GM12878 (cell line): ENCODE measurements around the gene CUEDC1.

Experiments used
- EZH2 ChIP-seq: IDR thresholded peaks from 2 replicates; pipeline ENCODE4 v1.6.1; 2012; ENCODE audit warnings: low read depth, mild to moderate bottlenecking, control low read depth, inconsistent platforms, low read length, borderline replicate concordance; ENCODE audit not compliant: control insufficient read depth
- NR2C1 ChIP-seq: fragments of 450-650 bp; IDR thresholded peaks from 2 replicates; pipeline ENCODE4 v1.6.1; 2017; ENCODE audit warnings: antibody characterized with exemption, mild to moderate bottlenecking, moderate library complexity
- POLR2AphosphoS2 ChIP-seq: IDR thresholded peaks from 2 replicates; pipeline ENCODE4 v1.6.1; 2011; ENCODE audit warnings: low read depth, mild to moderate bottlenecking, low read length, improper control_type of control experiment, moderate library complexity
- TF ChIP-seq, protein P1 (sequence below): IDR thresholded peaks from 2 replicates; pipeline ENCODE4 v1.6.1; 2012; ENCODE audit warnings: low read depth, low read length, improper control_type of control experiment
- TF ChIP-seq, protein P2 (sequence below): fragments of 150-350 bp; IDR thresholded peaks from 2 replicates; pipeline ENCODE4 v1.6.1; 2016; ENCODE audit warnings: low read depth, low read length
- TF ChIP-seq, protein P3 (sequence below): IDR thresholded peaks from 2 replicates; pipeline ENCODE4 v1.6.1; 2011; ENCODE audit warnings: low read depth, low read length, improper control_type of control experiment, borderline replicate concordance

DNA sequence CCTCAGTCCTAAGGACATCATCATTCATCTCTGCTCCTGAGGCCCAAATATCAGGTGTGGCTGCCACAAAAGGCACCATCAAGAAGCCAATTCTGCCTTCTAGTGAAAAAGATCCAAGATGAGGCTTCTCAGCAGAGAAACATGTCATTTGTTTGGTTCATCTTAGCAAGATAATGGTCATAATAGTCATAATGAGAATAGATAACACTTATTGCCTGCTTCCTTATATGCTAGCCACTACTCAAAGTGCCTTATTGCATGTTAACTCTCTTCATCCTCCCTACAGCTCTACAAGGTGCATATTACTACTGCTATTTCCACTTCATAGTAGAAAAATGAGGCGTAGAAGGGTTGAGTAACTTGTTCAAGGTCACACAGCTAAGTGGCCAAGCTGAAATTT lies 60.4 kb downstream of the CUEDC1 start:
- TF ChIP-seq, protein P1, sequence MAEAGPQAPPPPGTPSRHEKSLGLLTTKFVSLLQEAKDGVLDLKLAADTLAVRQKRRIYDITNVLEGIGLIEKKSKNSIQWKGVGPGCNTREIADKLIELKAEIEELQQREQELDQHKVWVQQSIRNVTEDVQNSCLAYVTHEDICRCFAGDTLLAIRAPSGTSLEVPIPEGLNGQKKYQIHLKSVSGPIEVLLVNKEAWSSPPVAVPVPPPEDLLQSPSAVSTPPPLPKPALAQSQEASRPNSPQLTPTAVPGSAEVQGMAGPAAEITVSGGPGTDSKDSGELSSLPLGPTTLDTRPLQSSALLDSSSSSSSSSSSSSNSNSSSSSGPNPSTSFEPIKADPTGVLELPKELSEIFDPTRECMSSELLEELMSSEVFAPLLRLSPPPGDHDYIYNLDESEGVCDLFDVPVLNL: no peak
- TF ChIP-seq, protein P2, sequence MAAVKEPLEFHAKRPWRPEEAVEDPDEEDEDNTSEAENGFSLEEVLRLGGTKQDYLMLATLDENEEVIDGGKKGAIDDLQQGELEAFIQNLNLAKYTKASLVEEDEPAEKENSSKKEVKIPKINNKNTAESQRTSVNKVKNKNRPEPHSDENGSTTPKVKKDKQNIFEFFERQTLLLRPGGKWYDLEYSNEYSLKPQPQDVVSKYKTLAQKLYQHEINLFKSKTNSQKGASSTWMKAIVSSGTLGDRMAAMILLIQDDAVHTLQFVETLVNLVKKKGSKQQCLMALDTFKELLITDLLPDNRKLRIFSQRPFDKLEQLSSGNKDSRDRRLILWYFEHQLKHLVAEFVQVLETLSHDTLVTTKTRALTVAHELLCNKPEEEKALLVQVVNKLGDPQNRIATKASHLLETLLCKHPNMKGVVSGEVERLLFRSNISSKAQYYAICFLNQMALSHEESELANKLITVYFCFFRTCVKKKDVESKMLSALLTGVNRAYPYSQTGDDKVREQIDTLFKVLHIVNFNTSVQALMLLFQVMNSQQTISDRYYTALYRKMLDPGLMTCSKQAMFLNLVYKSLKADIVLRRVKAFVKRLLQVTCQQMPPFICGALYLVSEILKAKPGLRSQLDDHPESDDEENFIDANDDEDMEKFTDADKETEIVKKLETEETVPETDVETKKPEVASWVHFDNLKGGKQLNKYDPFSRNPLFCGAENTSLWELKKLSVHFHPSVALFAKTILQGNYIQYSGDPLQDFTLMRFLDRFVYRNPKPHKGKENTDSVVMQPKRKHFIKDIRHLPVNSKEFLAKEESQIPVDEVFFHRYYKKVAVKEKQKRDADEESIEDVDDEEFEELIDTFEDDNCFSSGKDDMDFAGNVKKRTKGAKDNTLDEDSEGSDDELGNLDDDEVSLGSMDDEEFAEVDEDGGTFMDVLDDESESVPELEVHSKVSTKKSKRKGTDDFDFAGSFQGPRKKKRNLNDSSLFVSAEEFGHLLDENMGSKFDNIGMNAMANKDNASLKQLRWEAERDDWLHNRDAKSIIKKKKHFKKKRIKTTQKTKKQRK: no peak
- TF ChIP-seq POLR2AphosphoS2 (no peak), EZH2 (no peak), NR2C1 (no peak)
- TF ChIP-seq, protein P3, sequence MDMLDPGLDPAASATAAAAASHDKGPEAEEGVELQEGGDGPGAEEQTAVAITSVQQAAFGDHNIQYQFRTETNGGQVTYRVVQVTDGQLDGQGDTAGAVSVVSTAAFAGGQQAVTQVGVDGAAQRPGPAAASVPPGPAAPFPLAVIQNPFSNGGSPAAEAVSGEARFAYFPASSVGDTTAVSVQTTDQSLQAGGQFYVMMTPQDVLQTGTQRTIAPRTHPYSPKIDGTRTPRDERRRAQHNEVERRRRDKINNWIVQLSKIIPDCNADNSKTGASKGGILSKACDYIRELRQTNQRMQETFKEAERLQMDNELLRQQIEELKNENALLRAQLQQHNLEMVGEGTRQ: no peak
